Large intestine (tissue), 3 donors: ENCODE results near the gene TRABD2A. TPM values are rescaled to one million over a fixed set of nuclear protein-coding genes. Genes with fewer than 3 reads are reported as not detected.
A peak's percentile ranks its signal among the peaks of the same experiment; 100 is the strongest.

Source experiments
- DNase-seq, 2 donors: peaks; one replicate each; pipeline versions ENCODE4 v3.0.0 to v3.0.0-alpha.2; 2013
- H3K27ac ChIP-seq: one replicate; pipeline ENCODE4 v1.5.1; 2013; ENCODE audit warnings: low read length
- H3K27me3 ChIP-seq: 2 replicates; pipeline ENCODE4 v1.6.1; 2013; ENCODE audit warnings: low read length; ENCODE audit not compliant: control insufficient read depth, insufficient read depth
- H3K36me3 ChIP-seq: 2 replicates; pipeline ENCODE4 v1.6.1; 2013; ENCODE audit warnings: low read length; ENCODE audit not compliant: control insufficient read depth, insufficient read depth
- H3K4me1 ChIP-seq: one replicate; pipeline ENCODE4 v1.6.1; 2013; ENCODE audit warnings: low read length; ENCODE audit not compliant: control insufficient read depth, insufficient read depth
- H3K4me3 ChIP-seq: one replicate; pipeline ENCODE4 v1.5.1; 2013; ENCODE audit warnings: low read length
- H3K9me3 ChIP-seq: one replicate; pipeline ENCODE4 v1.6.1; 2013; ENCODE audit warnings: mild to moderate bottlenecking, low read depth, low read length, moderate library complexity; ENCODE audit not compliant: control insufficient read depth
- WGBS: methylation state at CpG from one replicate; pipeline ENCODE4 v1.1.5; 2013; ENCODE audit warnings: low lambda C conversion rate; ENCODE audit not compliant: insufficient coverage; 5-methylcytosine and 5-hydroxymethylcytosine counted together
- polyA plus RNA-seq: library from polyadenylated mRNA; unstranded; fragments of 120-200 nt; gene quantifications from one replicate; pipeline ENCODE4 v1.2.1, GENCODE V29; 2013

TRABD2A gene
- polyA plus RNA-seq, 1 donor = 18.0 TPM

GRCh38 chr2:84904717-84905174 lies 23.9 kb upstream of the TRABD2A start:
- Histone ChIP-seq H3K4me1 (peaks cover 5% of the 10 kb centered on the region), H3K27ac (peak overlapping the region; percentile 73), H3K9me3 (peaks cover 10% of the 10 kb centered on the region), H3K4me3 (peak overlapping the region; percentile 85), H3K27me3 (no peaks in the 10 kb centered on the region), H3K36me3 (no peaks in the 10 kb centered on the region)
- DNase-seq = peak in 1 of 2 donors; percentile 55
- no CpG with 5 or more reads among the region's 21 CpGs for WGBS

- no peak overlapping the region for H3K27ac ChIP-seq
- WGBS = 50% methylated on average over 1 of the region's 9 CpGs
- H3K9me3 ChIP-seq = peaks cover 4% of the 10 kb centered on the region
- no peak overlapping the region for H3K4me3 ChIP-seq
- no peak for DNase-seq
- peaks cover 5% of the 10 kb centered on the region for H3K4me1 ChIP-seq
- H3K36me3 ChIP-seq = no peaks in the 10 kb centered on the region
- no peaks in the 10 kb centered on the region for H3K27me3 ChIP-seq
Observed at GRCh38 chr2:84904151-84904550, 23.3 kb upstream of the TRABD2A start.

GRCh38 chr2:84902526-84902925 lies 21.6 kb upstream of the TRABD2A start:
- peaks cover 2% of the 10 kb centered on the region for H3K9me3 ChIP-seq
- DNase-seq = no peak
- no peak overlapping the region for H3K27ac ChIP-seq
- no peaks in the 10 kb centered on the region for H3K36me3 ChIP-seq
- no peak overlapping the region for H3K4me3 ChIP-seq
- WGBS = no CpG with 5 or more reads among the region's 4 CpGs
- no peaks in the 10 kb centered on the region for H3K27me3 ChIP-seq
- peaks cover 4% of the 10 kb centered on the region for H3K4me1 ChIP-seq

- Histone ChIP-seq H3K36me3 (no peaks in the 10 kb centered on the region), H3K27ac (no peak overlapping the region), H3K4me3 (no peak overlapping the region), H3K9me3 (peaks cover 2% of the 10 kb centered on the region), H3K27me3 (no peaks in the 10 kb centered on the region), H3K4me1 (no peaks in the 10 kb centered on the region)
- no peak for DNase-seq
- WGBS = no CpG with 5 or more reads among the region's 2 CpGs
Observed at GRCh38 chr2:84901593-84902120, 20.8 kb upstream of the TRABD2A start.

GRCh38 chr2:84900971-84901370 lies 20.1 kb upstream of the TRABD2A start:
- H3K27ac ChIP-seq = no peak overlapping the region
- WGBS = 100% methylated on average over 1 of the region's 1 CpG

GRCh38 chr2:84899304-84900204 lies 18.7 kb upstream of the TRABD2A start:
- H3K4me1 ChIP-seq = no peaks in the 10 kb centered on the region
- H3K9me3 ChIP-seq = no peaks in the 10 kb centered on the region
- no peaks in the 10 kb centered on the region for H3K36me3 ChIP-seq
- no CpG with 5 or more reads among the region's 8 CpGs for WGBS
- no peak for DNase-seq
- H3K27me3 ChIP-seq = no peaks in the 10 kb centered on the region
- H3K4me3 ChIP-seq = no peak overlapping the region
- no peak overlapping the region for H3K27ac ChIP-seq

More at GRCh38 chr2:84900971-84901370, 20.1 kb upstream of the TRABD2A start:
- no peak for DNase-seq
- Histone ChIP-seq H3K36me3 (no peaks in the 10 kb centered on the region), H3K4me1 (no peaks in the 10 kb centered on the region), H3K9me3 (peaks cover 2% of the 10 kb centered on the region), H3K27me3 (no peaks in the 10 kb centered on the region), H3K4me3 (no peak overlapping the region)

GRCh38 chr2:84897773-84898172 lies 16.9 kb upstream of the TRABD2A start:
- Histone ChIP-seq H3K9me3 (no peaks in the 10 kb centered on the region), H3K27ac (no peak overlapping the region), H3K4me1 (no peaks in the 10 kb centered on the region), H3K27me3 (no peaks in the 10 kb centered on the region), H3K36me3 (no peaks in the 10 kb centered on the region), H3K4me3 (no peak overlapping the region)
- WGBS = no CpG with 5 or more reads among the region's 1 CpG
- no peak for DNase-seq

- Histone ChIP-seq H3K36me3 (no peaks in the 10 kb centered on the region), H3K27me3 (no peaks in the 10 kb centered on the region), H3K4me1 (no peaks in the 10 kb centered on the region), H3K9me3 (no peaks in the 10 kb centered on the region), H3K27ac (no peak overlapping the region), H3K4me3 (no peak overlapping the region)
- no peak for DNase-seq
- 100% methylated on average over 1 of the region's 2 CpGs for WGBS
Observed at GRCh38 chr2:84896567-84896966, 15.7 kb upstream of the TRABD2A start.

- H3K36me3 ChIP-seq = no peaks in the 10 kb centered on the region
- no peaks in the 10 kb centered on the region for H3K27me3 ChIP-seq
- WGBS = no CpG with 5 or more reads among the region's 7 CpGs
- no peak for DNase-seq
- no peaks in the 10 kb centered on the region for H3K9me3 ChIP-seq
- H3K27ac ChIP-seq = no peak overlapping the region
- no peak overlapping the region for H3K4me3 ChIP-seq
- H3K4me1 ChIP-seq = no peaks in the 10 kb centered on the region
Observed at GRCh38 chr2:84894758-84895520, 14.1 kb upstream of the TRABD2A start.

- Histone ChIP-seq H3K27ac (no peak overlapping the region), H3K27me3 (no peaks in the 10 kb centered on the region), H3K36me3 (no peaks in the 10 kb centered on the region), H3K4me3 (no peak overlapping the region), H3K4me1 (peaks cover 2% of the 10 kb centered on the region), H3K9me3 (no peaks in the 10 kb centered on the region)
- DNase-seq = no peak
- WGBS = no CpG with 5 or more reads among the region's 6 CpGs
Observed at GRCh38 chr2:84894131-84894586, 13.3 kb upstream of the TRABD2A start.
